ENCODE results near the gene ATAD3A.
A peak's percentile ranks its signal among the peaks of the same experiment; 100 is the strongest.

Gene ATAD3A

DNA sequence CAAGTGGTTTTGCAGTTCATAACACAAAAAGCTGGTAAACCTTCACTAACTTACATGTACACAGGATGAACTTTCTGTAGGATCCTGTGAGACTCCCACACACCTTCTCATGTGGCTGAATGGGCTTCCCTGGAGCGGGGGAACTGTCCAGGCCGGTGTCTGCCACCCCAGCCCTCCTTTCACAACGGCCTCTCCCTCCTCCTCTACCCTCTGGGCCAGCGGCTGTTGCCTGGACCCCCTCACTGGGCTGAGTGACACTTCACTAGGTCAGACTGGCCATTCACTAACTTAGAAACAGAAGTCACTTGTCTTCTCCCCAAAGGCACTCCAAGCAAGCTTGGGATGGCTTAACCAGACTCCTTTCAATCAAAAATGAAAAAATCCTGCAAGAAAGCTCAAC, 46.6 kb downstream of the ATAD3A start:
- DNase-seq, result no peak

GRCh38 chr1:1559066-1559465, 47.1 kb downstream of the ATAD3A start:
- no peak for DNase-seq

DNA sequence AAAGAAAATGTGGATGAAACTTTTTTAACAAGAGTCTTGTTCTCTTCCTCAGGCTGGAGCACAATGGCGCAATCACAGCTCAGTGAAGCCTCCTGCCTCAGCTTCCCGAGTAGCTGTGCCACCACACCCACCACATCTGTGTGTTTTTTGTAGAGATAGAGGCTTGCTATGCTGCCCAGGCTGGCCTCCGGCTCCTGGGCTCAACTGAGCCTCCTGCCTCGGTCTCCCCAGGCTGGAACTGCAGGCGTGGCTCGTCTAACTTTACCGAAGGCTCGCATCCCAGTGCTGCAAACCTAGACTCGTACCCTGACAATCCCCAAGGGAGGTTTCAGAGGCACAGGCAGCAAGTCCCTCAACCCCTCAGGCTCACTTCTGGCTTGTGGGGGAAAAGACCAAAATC, 48.2 kb downstream of the ATAD3A start:
- no peak for DNase-seq

- no peak for DNase-seq
Observed at GRCh38 chr1:1561801-1562470, 50.0 kb downstream of the ATAD3A start.

GRCh38 chr1:1562556-1563195, 50.7 kb downstream of the ATAD3A start:
- no peak for DNase-seq

GRCh38 chr1:1563688-1564087, 51.7 kb downstream of the ATAD3A start:
- no peak for DNase-seq

DNA sequence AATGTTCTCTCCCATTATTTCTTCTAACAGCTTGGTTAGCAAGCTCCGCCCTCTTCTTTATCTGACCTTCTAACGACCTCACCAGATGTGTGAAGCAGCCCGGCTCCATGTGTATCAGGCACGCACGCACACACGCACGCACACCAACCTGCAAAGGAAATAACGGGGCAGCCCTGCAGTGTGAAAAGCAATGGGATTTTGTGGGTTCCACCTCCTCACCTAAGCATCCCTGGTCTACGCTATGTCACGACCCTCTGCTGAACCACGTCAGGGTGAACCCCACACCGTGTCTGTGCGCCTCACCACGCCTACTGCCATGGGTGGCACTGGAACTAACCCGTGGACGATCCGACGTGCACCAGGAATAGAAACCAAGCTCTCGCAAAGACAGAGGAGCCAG, 52.3 kb downstream of the ATAD3A start:
- DNase-seq, result no peak

- no peak for DNase-seq
Observed at GRCh38 chr1:1565340-1565739, 53.4 kb downstream of the ATAD3A start.

GRCh38 chr1:1567152-1567875, 55.4 kb downstream of the ATAD3A start:
- DNase-seq, result no peak

GRCh38 chr1:1567891-1568291, 55.9 kb downstream of the ATAD3A start:
- DNase-seq, result no peak

DNA sequence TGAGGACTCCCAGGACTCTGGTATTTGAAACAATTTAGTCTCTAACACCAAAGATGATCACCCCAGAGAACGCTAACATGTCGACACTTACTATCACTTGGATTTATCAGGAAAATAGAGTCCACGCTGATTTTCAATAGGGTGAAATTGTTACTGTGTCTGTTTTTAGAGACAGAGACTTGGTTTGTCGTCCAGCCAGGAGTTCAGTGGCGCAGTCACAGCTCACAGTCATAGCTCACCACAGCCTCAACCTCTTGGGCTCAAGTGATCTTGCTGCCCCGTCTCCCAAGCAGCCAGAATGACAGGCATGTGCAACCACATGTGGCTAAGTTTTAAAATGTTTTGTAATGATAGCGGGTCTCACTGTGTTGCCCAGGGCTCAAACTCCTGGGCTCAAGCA, 57.4 kb downstream of the ATAD3A start:
- DNase-seq, result no peak

- peak; percentile 18 for DNase-seq
Observed at GRCh38 chr1:1573843-1574720, 62.1 kb downstream of the ATAD3A start.

DNA sequence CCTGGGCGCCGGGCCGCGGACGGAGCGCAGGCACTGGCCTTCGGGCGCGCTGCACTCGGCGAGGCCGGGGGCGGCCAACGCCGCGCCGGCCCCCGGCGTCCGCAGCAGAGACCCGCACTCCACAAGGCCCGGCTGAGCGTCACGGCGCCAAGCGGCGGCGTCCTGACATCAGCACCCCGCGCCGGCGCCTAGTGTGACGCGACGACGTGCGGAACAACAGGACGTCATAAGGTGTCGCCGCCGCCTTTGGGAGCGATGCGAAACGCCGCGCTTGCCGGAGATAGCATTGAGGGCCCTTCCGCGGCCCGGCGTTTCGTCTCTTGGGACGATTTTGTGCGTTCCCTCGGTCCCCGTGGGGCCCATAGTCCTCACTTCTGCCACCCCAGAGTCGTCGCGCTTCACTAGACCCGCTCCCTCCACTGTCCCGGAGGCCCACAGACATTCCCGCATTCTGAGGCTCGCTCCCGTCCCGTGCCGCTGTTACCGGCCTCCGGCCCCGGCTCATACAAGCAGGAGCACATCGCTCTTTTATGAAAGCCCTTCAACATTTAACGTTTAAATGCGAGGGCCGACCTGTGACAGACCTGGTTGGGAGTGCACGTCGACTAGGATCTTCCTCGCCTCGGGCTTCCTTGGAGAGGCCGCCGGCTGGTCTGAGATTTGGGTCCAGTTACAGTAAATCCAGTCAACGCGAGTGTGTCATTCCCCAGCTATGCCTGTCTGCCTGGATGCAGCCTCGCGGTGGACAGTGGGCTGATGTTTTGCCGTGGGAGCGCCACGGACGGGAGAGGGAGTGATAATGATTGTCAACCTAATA, 63.0 kb downstream of the ATAD3A start, which contains the start of gene SSU72:
TSS of gene SSU72 (minus strand) at position 143 of the 817 bp plus-strand sequence. CDS start 306 bp downstream, outside the sequence.
- peak; percentile 69 for DNase-seq

- DNase-seq, result no peak
Observed at GRCh38 chr1:1577367-1578011, 65.5 kb downstream of the ATAD3A start.

- DNase-seq, result no peak
Observed at GRCh38 chr1:1578371-1578940, 66.5 kb downstream of the ATAD3A start.

DNA sequence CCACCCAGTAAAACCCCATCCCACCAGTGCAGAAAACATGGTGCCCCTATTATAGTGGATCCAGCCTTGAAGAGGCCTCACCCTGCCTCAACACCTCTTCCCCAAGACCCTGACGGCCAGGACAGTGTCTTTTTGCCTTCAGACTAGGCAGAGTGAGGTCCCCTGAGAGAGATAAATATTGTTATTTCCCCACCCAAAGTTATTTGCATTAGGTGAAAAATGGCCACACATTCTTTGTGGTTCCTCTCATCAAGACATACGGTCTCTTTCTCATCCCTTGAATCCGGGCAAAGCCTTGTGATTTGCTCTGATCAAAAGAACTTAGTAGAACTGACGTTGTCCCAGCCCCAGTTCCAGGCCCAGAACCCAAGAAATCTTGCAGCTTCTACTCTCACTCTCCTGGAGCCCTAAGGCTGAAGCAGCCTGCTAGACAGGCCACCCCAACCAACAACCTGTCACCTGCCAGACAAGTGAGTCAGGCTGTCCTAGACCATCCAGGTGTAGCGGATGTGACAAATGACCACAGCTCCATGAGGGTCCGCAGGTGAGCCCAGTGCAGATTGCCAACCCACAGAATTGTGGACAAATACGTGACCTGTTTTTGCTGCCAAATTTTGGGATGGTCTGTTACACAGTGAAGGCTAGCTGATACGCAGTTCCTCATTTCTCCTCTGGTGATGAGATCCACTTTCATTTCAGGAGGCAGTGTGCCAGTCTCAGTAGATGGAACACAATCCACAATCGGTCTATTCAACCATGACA, 70.8 kb downstream of the ATAD3A start:
- no peak for DNase-seq

GRCh38 chr1:1583347-1584010, 71.5 kb downstream of the ATAD3A start:
- DNase-seq, result no peak

Measured in KG1 (cell line).